DOHH2 (cell line): ENCODE measurements around the gene HSDL2.

Experiments
- H3F3A ChIP-seq: fragments of 200-600 bp; sonication (generic), shearing (Covaris generic); 2 replicates; pipeline ENCODE4 v1.6.0; 2016; ENCODE audit warnings: antibody characterized with exemption, mild to moderate bottlenecking; ENCODE audit not compliant: control insufficient read depth, insufficient read depth
- H3K27ac ChIP-seq: fragments of 200-600 bp; sonication (generic); 2 replicates; pipeline ENCODE4 v1.5.1; 2014; ENCODE audit warnings: low read depth, mild to moderate bottlenecking, low read length, moderate library complexity
- H3K27me3 ChIP-seq: fragments of 200-600 bp; sonication (generic); 2 replicates; pipeline ENCODE4 v1.6.1; 2014; ENCODE audit warnings: mild to moderate bottlenecking, low read length, mixed read lengths; ENCODE audit not compliant: control insufficient read depth
- H3K36me3 ChIP-seq: fragments of 200-600 bp; sonication (generic); 2 replicates; pipeline ENCODE4 v1.6.1; 2014; ENCODE audit warnings: mild to moderate bottlenecking, low read length, moderate library complexity, mixed read lengths; ENCODE audit not compliant: control insufficient read depth
- H3K4me1 ChIP-seq: fragments of 200-600 bp; sonication (generic); 2 replicates; pipeline ENCODE4 v1.6.1; 2014; ENCODE audit warnings: mild to moderate bottlenecking, low read length, mixed read lengths; ENCODE audit not compliant: control insufficient read depth
- H3K4me2 ChIP-seq: fragments of 200-600 bp; sonication (generic); 2 replicates; pipeline ENCODE4 v1.6.0; 2014; ENCODE audit warnings: mild to moderate bottlenecking, low read length, moderate library complexity
- H3K4me3 ChIP-seq: fragments of 200-600 bp; sonication (generic); 2 replicates; pipeline ENCODE4 v1.5.1; 2014; ENCODE audit warnings: mild to moderate bottlenecking, low read length, mixed read lengths
- H3K79me2 ChIP-seq: fragments of 200-600 bp; sonication (generic); 2 replicates; pipeline ENCODE4 v1.6.1; 2014; ENCODE audit warnings: mild to moderate bottlenecking, low read length, mixed read lengths; ENCODE audit not compliant: control insufficient read depth
- H3K9me2 ChIP-seq: fragments of 200-600 bp; sonication (generic); replicated peaks from 2 replicates; pipeline ENCODE4 v1.6.1; 2014; ENCODE audit warnings: mild to moderate bottlenecking, low read length, mixed read lengths; ENCODE audit not compliant: control insufficient read depth
- H3K9me3 ChIP-seq: fragments of 200-600 bp; sonication (generic); 2 replicates; pipeline ENCODE4 v1.6.1; 2014; ENCODE audit warnings: antibody characterized with exemption, low read length, mixed read lengths; ENCODE audit not compliant: control insufficient read depth, insufficient read depth
- H4K20me1 ChIP-seq: fragments of 200-600 bp; sonication (generic); 2 replicates; pipeline ENCODE4 v1.6.0; 2014; ENCODE audit warnings: low read depth, mild to moderate bottlenecking, antibody characterized with exemption, low read length, moderate library complexity; ENCODE audit not compliant: control insufficient read depth, insufficient read depth
- CTCF ChIP-seq: fragments of 200-600 bp; sonication (generic); IDR thresholded peaks from one replicate; pipeline ENCODE4 v1.5.1; 2014; ENCODE audit warnings: antibody characterized with exemption, mild to moderate bottlenecking, low read depth, low read length; ENCODE audit not compliant: poor library complexity, severe bottlenecking
- EZH2phosphoT487 ChIP-seq: fragments of 200-600 bp; sonication (generic); IDR thresholded peaks from 2 replicates; pipeline ENCODE4 v1.6.1; 2017; ENCODE audit warnings: borderline replicate concordance, mild to moderate bottlenecking, antibody characterized with exemption, low read length, moderate library complexity, mixed read lengths

The HSDL2 gene

GRCh38 chr9:112487008-112487798, 107.3 kb downstream of the HSDL2 start:
- Histone ChIP-seq H4K20me1 (no peaks in the 10 kb centered on the region), H3K4me1 (peaks cover 33% of the 10 kb centered on the region), H3K79me2 (peaks cover 63% of the 10 kb centered on the region), H3K27me3 (no peaks in the 10 kb centered on the region), H3K9me3 (no peaks in the 10 kb centered on the region), H3K9me2 (no peaks in the 10 kb centered on the region), H3K4me2 (peak overlapping the region; percentile 71), H3F3A (no peaks in the 10 kb centered on the region), H3K36me3 (peaks cover 6% of the 10 kb centered on the region), H3K27ac (peak overlapping the region; percentile 64), H3K4me3 (peak overlapping the region; percentile 89)
- TF ChIP-seq EZH2phosphoT487 (no peak), CTCF (no peak)

GRCh38 chr9:112487799-112488340, 108.0 kb downstream of the HSDL2 start:
- H3K79me2 ChIP-seq: peaks cover 70% of the 10 kb centered on the region
- H3K27ac ChIP-seq: peak overlapping the region; percentile 64
- H3K9me2 ChIP-seq: no peaks in the 10 kb centered on the region

GRCh38 chr9:112489039-112489546, 109.2 kb downstream of the HSDL2 start:
- 0 out of 2 replicates have a peak, but pooled peaks cover 6% of the 10 kb centered on the region for H3K9me3 ChIP-seq
- no peaks in the 10 kb centered on the region for H3F3A ChIP-seq
- H3K4me3 ChIP-seq: no peak overlapping the region
- peak overlapping the region; percentile 12; the same call in 1 of the 2 replicates for H3K4me2 ChIP-seq
- peaks cover 21% of the 10 kb centered on the region for H3K36me3 ChIP-seq
- no peak for TF ChIP-seq EZH2phosphoT487
- TF ChIP-seq CTCF: no peak
- no peaks in the 10 kb centered on the region for H3K9me2 ChIP-seq
- H3K27me3 ChIP-seq: no peaks in the 10 kb centered on the region
- no peaks in the 10 kb centered on the region for H4K20me1 ChIP-seq
- peaks cover 82% of the 10 kb centered on the region for H3K79me2 ChIP-seq
- H3K4me1 ChIP-seq: peaks cover 38% of the 10 kb centered on the region
- H3K27ac ChIP-seq: no peak overlapping the region

More at GRCh38 chr9:112487799-112488340, 108.0 kb downstream of the HSDL2 start:
- no peaks in the 10 kb centered on the region for H3K9me3 ChIP-seq
- H3K4me1 ChIP-seq: peaks cover 33% of the 10 kb centered on the region
- no peaks in the 10 kb centered on the region for H3F3A ChIP-seq
- peak overlapping the region; percentile 71 for H3K4me2 ChIP-seq
- no peaks in the 10 kb centered on the region for H4K20me1 ChIP-seq
- no peaks in the 10 kb centered on the region for H3K27me3 ChIP-seq
- no peak for TF ChIP-seq EZH2phosphoT487
- TF ChIP-seq CTCF: no peak
- H3K36me3 ChIP-seq: peaks cover 11% of the 10 kb centered on the region
- peak overlapping the region; percentile 89 for H3K4me3 ChIP-seq
